Loucy (cell line): Measurements from ENCODE around the gene OR52B6.

Experiments
- CTCF ChIP-seq: fragments of 200-600 bp; sonication (generic); conservative IDR thresholded peaks from 2 replicates; pipeline ENCODE4 v1.5.1; 2014; ENCODE audit warnings: mild to moderate bottlenecking, antibody characterized with exemption, low read length
- EZH2phosphoT487 ChIP-seq: fragments of 200-600 bp; IDR thresholded peaks from 2 replicates; pipeline ENCODE4 v1.6.1; 2018; ENCODE audit warnings: antibody characterized with exemption, mild to moderate bottlenecking, moderate library complexity, borderline replicate concordance

GRCh38 chr11:5596607-5597201 is 16.0 kb downstream of the OR52B6 start, which contains the start of gene TRIM6:
- TF ChIP-seq CTCF = no peak
- TF ChIP-seq EZH2phosphoT487 = no peak
